GM21528 (cell line): ENCODE data around the gene ZDHHC13.

Experiments
- ATAC-seq: cut with Tn5 transposase; IDR thresholded peaks from one replicate; pipeline ENCODE4 v1.9.1; 2021; ENCODE audit warnings: mild to moderate bottlenecking, moderate library complexity; ENCODE audit not compliant: unreplicated experiment, low FRiP score

Gene ZDHHC13

GRCh38 chr11:19200410-19201201 lies 83.6 kb downstream of the ZDHHC13 start:
- ATAC-seq = no peak

- no peak for ATAC-seq
These were observed 85.0 kb downstream of the ZDHHC13 start, which contains the start of gene CSRP3 for GRCh38 chr11:19201737-19202605. CSRP3 (minus strand) TSS chr11:19201983; CDS start chr11:19192448, 9,535 bp downstream.

- ATAC-seq = no peak
These were observed 87.9 kb downstream of the ZDHHC13 start for GRCh38 chr11:19204836-19205235.

- no peak for ATAC-seq
These were observed 91.2 kb downstream of the ZDHHC13 start for GRCh38 chr11:19208181-19208580.

GRCh38 chr11:19208959-19209546 lies 92.1 kb downstream of the ZDHHC13 start:
- no peak for ATAC-seq

GRCh38 chr11:19209617-19210370 lies 92.8 kb downstream of the ZDHHC13 start:
- no peak for ATAC-seq

GRCh38 chr11:19216021-19216420 lies 99.1 kb downstream of the ZDHHC13 start:
- no peak for ATAC-seq

GRCh38 chr11:19216709-19217374 lies 99.9 kb downstream of the ZDHHC13 start:
- ATAC-seq = no peak

- no peak for ATAC-seq
These were observed 101.2 kb downstream of the ZDHHC13 start for GRCh38 chr11:19218216-19218615.

GRCh38 chr11:19218786-19219460 lies 102.0 kb downstream of the ZDHHC13 start:
- ATAC-seq = no peak

- no peak for ATAC-seq
These were observed 104.1 kb downstream of the ZDHHC13 start for GRCh38 chr11:19220903-19221724.

GRCh38 chr11:19225123-19225522 lies 108.2 kb downstream of the ZDHHC13 start:
- no peak for ATAC-seq

GRCh38 chr11:19225581-19225980 lies 108.6 kb downstream of the ZDHHC13 start:
- ATAC-seq = no peak
